Left forelimb (tissue), 1 donor: Measurements from ENCODE around the gene SLC13A3.

Source experiments
- DNase-seq: peaks from one replicate; pipeline ENCODE4 v3.0.0-alpha.2; 2018; ENCODE audit warnings: low spot score

SLC13A3 gene

GRCh38 chr20:46651091-46651962, at the start of gene SLC13A3:
Gene SLC13A3, minus strand, starts transcription at chr20:46651459. Its CDS starts 38 bp downstream, at chr20:46651421.
- no peak for DNase-seq

- DNase-seq, result no peak
Measured at GRCh38 chr20:46701057-46701456, 49.8 kb upstream of the SLC13A3 start.

- no peak for DNase-seq
Measured at GRCh38 chr20:46700481-46700880, 49.2 kb upstream of the SLC13A3 start.

GRCh38 chr20:46699651-46700359, 48.5 kb upstream of the SLC13A3 start:
- no peak for DNase-seq

GRCh38 chr20:46698788-46699187, 47.5 kb upstream of the SLC13A3 start:
- DNase-seq, result no peak

GRCh38 chr20:46696791-46697279, 45.6 kb upstream of the SLC13A3 start:
- no peak for DNase-seq

GRCh38 chr20:46695892-46696291, 44.6 kb upstream of the SLC13A3 start:
- DNase-seq, result no peak

GRCh38 chr20:46694484-46694883, 43.2 kb upstream of the SLC13A3 start:
- no peak for DNase-seq

- no peak for DNase-seq
Measured at GRCh38 chr20:46691196-46691595, 39.9 kb upstream of the SLC13A3 start.

- DNase-seq, result no peak
Measured at GRCh38 chr20:46690219-46691106, 39.2 kb upstream of the SLC13A3 start.

- DNase-seq, result no peak
Measured at GRCh38 chr20:46689754-46690085, 38.5 kb upstream of the SLC13A3 start.

GRCh38 chr20:46689082-46689753, 38.0 kb upstream of the SLC13A3 start, which contains the start of gene TP53RK:
Gene TP53RK, minus strand, starts transcription at chr20:46689444. Its CDS starts 30 bp downstream, at chr20:46689414.
- peak; percentile 96 for DNase-seq

GRCh38 chr20:46688151-46689081, 37.2 kb upstream of the SLC13A3 start:
- no peak for DNase-seq

- peak; percentile 76 for DNase-seq
Measured at GRCh38 chr20:46683939-46684750, 32.9 kb upstream of the SLC13A3 start.

- no peak for DNase-seq
Measured at GRCh38 chr20:46683668-46683938, 32.3 kb upstream of the SLC13A3 start.

GRCh38 chr20:46683011-46683667, 31.9 kb upstream of the SLC13A3 start:
- DNase-seq, result no peak

GRCh38 chr20:46682063-46682821, 31.0 kb upstream of the SLC13A3 start:
- DNase-seq, result no peak
